Immature natural killer cell (primary cell): Measurements from ENCODE around the gene HMX1. TPM values are rescaled to one million over a fixed set of nuclear protein-coding genes. Genes with fewer than 3 reads are reported as not detected.

Experiments used
- DNase-seq, 3 donors: peaks; one replicate each; pipeline ENCODE4 v3.0.0; 2022; ENCODE audit warnings: mixed read lengths in 1 of 3
- H3K27ac Mint-ChIP-seq, 6 donors: one replicate each; pipeline ENCODE4 v1.8.0; 2020; ENCODE audit warnings: mixed read lengths in 6 of 6, mild to moderate bottlenecking in 5 of 6, inconsistent platforms in 4 of 6, moderate library complexity in 3 of 6
- H3K27me3 Mint-ChIP-seq, 3 donors: one replicate each; pipeline ENCODE4 v1.8.0; 2020 to 2021; ENCODE audit warnings: low read depth in 3 of 3, mild to moderate bottlenecking in 3 of 3, mixed read lengths in 3 of 3, moderate library complexity in 3 of 3, inconsistent platforms in 1 of 3
- H3K36me3 Mint-ChIP-seq, 3 donors: one replicate each; pipeline ENCODE4 v1.8.0; 2020; ENCODE audit warnings: mixed read lengths in 3 of 3, inconsistent platforms in 2 of 3, mild to moderate bottlenecking in 2 of 3
- H3K4me1 Mint-ChIP-seq, 2 donors: one replicate each; pipeline ENCODE4 v1.8.0; 2020; ENCODE audit warnings: inconsistent platforms in 2 of 2, mild to moderate bottlenecking in 2 of 2, mixed read lengths in 2 of 2, moderate library complexity in 1 of 2
- H3K4me3 Mint-ChIP-seq, 5 donors: one replicate each; pipeline ENCODE4 v1.8.0; 2020; ENCODE audit warnings: mild to moderate bottlenecking in 5 of 5, mixed read lengths in 5 of 5, inconsistent platforms in 3 of 5, moderate library complexity in 3 of 5
- H3K9me3 Mint-ChIP-seq, 6 donors: one replicate each; pipeline ENCODE4 v1.8.0; 2020; ENCODE audit warnings: mild to moderate bottlenecking in 6 of 6, mixed read lengths in 6 of 6, inconsistent platforms in 4 of 6, moderate library complexity in 3 of 6
- polyA plus RNA-seq, 3 donors: library from polyadenylated mRNA; unstranded; fragments of 300-500 nt; fragmentation: Illumina TruSeq; gene quantifications; one replicate each; pipeline ENCODE4 v1.2.3, GENCODE V29; 2021

The HMX1 gene
- polyA plus RNA-seq, 3 donors from 2014 or later = not detected

- Mint-ChIP-seq H3K9me3 (peaks cover 0 to 6% (median 0%) of the 10 kb centered on the region in 6 donors), H3K27ac (no peak overlapping the region), H3K4me3 (no peak overlapping the region), H3K36me3 (no peaks in the 10 kb centered on the region), H3K4me1 (no peaks in the 10 kb centered on the region), H3K27me3 (peaks cover 0 to 4% (median 0%) of the 10 kb centered on the region in 3 donors)
- no peak for DNase-seq
Observed at GRCh38 chr4:8905226-8905772, 33.7 kb upstream of the HMX1 start.

GRCh38 chr4:8904666-8905065 is 33.0 kb upstream of the HMX1 start:
- peaks cover 0 to 6% (median 0%) of the 10 kb centered on the region in 6 donors for H3K9me3 Mint-ChIP-seq
- peaks cover 0 to 4% (median 0%) of the 10 kb centered on the region in 3 donors for H3K27me3 Mint-ChIP-seq
- DNase-seq = no peak
- no peaks in the 10 kb centered on the region for H3K36me3 Mint-ChIP-seq
- H3K4me1 Mint-ChIP-seq = no peaks in the 10 kb centered on the region
- no peak overlapping the region for H3K4me3 Mint-ChIP-seq
- H3K27ac Mint-ChIP-seq = no peak overlapping the region

DNA sequence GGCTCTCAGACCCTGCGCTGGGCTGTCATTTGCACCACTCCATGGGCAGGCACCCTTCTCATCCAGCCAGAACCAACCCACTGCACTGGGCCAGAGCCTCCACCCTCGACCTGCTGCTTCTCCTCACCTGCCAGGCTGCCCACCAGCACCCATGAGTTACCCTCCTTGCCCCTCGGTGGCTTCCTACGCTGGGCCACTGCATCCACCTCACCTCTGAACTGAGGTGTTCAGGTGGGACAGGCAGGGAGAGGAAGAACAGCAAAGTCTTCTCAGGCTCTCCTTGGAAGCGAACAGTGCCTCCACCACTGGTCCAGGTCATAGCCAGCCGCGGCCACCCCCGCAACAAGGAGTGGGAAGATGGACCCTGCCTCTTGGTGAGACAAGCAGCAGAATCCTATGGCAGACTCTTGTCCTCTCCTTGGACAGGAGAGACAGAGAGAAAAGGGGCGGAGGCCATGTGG is 32.4 kb upstream of the HMX1 start:
- no peaks in the 10 kb centered on the region for H3K36me3 Mint-ChIP-seq
- H3K4me3 Mint-ChIP-seq = no peak overlapping the region
- no peak overlapping the region for H3K27ac Mint-ChIP-seq
- H3K4me1 Mint-ChIP-seq = no peaks in the 10 kb centered on the region
- peaks cover 0 to 4% (median 0%) of the 10 kb centered on the region in 3 donors for H3K27me3 Mint-ChIP-seq
- DNase-seq = no peak
- H3K9me3 Mint-ChIP-seq = peaks cover 0 to 6% (median 0%) of the 10 kb centered on the region in 6 donors

GRCh38 chr4:8901335-8901734 is 29.7 kb upstream of the HMX1 start:
- no peak overlapping the region for H3K4me3 Mint-ChIP-seq
- no peak for DNase-seq
- no peaks in the 10 kb centered on the region for H3K4me1 Mint-ChIP-seq
- no peaks in the 10 kb centered on the region for H3K36me3 Mint-ChIP-seq
- no peak overlapping the region for H3K27ac Mint-ChIP-seq
- H3K27me3 Mint-ChIP-seq = peaks cover 2 to 5% (median 4%) of the 10 kb centered on the region in 3 donors
- H3K9me3 Mint-ChIP-seq = peaks cover 0 to 6% (median 0%) of the 10 kb centered on the region in 6 donors

GRCh38 chr4:8900588-8900987 is 28.9 kb upstream of the HMX1 start:
- no peak for DNase-seq
- Mint-ChIP-seq H3K27ac (no peak overlapping the region), H3K36me3 (no peaks in the 10 kb centered on the region), H3K27me3 (peaks cover 4 to 5% (median 5%) of the 10 kb centered on the region in 3 donors), H3K4me3 (no peak overlapping the region), H3K9me3 (peaks cover 0 to 6% (median 0%) of the 10 kb centered on the region in 6 donors), H3K4me1 (no peaks in the 10 kb centered on the region)

- Mint-ChIP-seq H3K4me1 (no peaks in the 10 kb centered on the region), H3K36me3 (no peaks in the 10 kb centered on the region), H3K4me3 (no peak overlapping the region), H3K27me3 (peaks cover 3 to 5% (median 5%) of the 10 kb centered on the region in 3 donors), H3K9me3 (peaks cover 0 to 6% (median 0%) of the 10 kb centered on the region in 6 donors), H3K27ac (no peak overlapping the region)
- no peak for DNase-seq
Observed at GRCh38 chr4:8898419-8898818, 26.8 kb upstream of the HMX1 start.

- Mint-ChIP-seq H3K9me3 (peaks cover 0 to 6% (median 0%) of the 10 kb centered on the region in 6 donors), H3K4me3 (no peak overlapping the region), H3K4me1 (no peaks in the 10 kb centered on the region), H3K27me3 (peaks cover 3 to 5% (median 5%) of the 10 kb centered on the region in 3 donors), H3K36me3 (no peaks in the 10 kb centered on the region), H3K27ac (no peak overlapping the region)
- DNase-seq = no peak
Observed at GRCh38 chr4:8897251-8898167, 25.9 kb upstream of the HMX1 start.

GRCh38 chr4:8896506-8896905 is 24.9 kb upstream of the HMX1 start:
- H3K4me1 Mint-ChIP-seq = no peaks in the 10 kb centered on the region
- H3K27ac Mint-ChIP-seq = no peak overlapping the region
- H3K36me3 Mint-ChIP-seq = no peaks in the 10 kb centered on the region
- DNase-seq = no peak
- no peak overlapping the region for H3K4me3 Mint-ChIP-seq
- peaks cover 3 to 7% (median 6%) of the 10 kb centered on the region in 3 donors for H3K27me3 Mint-ChIP-seq
- H3K9me3 Mint-ChIP-seq = peaks cover 0 to 2% (median 0%) of the 10 kb centered on the region in 6 donors

DNA sequence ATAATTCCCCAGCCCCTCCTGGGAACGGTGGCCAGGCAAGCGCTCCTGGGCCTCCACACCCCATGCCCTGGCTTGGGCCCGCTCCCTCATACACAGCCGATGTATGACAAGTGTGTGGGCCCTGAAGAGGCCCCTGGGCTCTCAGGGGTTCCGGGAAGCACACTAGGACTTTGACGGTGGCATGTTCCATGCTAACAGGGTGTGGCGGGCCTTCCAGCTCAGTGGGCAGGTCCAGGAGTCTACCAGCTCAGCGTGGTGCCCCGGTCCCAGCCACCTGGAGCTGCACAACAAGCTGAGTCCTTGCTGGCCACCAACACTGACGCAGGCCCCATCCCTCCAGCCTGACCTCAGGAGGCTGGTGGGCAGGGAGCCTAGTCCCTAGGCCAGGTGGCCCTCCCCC is 24.4 kb upstream of the HMX1 start:
- Mint-ChIP-seq H3K27me3 (peaks cover 7 to 8% (median 7%) of the 10 kb centered on the region in 3 donors), H3K9me3 (no peaks in the 10 kb centered on the region), H3K4me1 (no peaks in the 10 kb centered on the region), H3K36me3 (no peaks in the 10 kb centered on the region), H3K4me3 (no peak overlapping the region), H3K27ac (no peak overlapping the region)
- DNase-seq = no peak

DNA sequence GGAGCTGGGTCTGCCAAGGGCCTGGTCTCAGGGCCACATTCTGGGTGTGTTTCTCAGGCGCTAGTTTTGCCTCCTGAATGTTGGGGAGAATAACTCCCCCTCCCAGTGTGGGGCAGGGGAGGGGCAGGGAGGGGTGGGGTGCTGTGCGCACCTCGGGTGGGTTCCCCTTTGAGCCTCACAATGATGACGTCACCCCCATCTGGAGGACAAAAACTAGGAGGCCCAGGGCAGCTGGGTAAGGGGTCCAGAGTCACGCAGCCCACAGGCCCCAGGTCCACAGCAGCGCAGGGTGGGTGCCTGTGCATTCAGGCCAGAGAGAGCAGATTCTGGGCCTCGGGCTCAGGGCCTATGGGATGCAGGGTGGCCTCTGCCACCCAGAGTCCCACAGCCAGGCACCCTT is 23.7 kb upstream of the HMX1 start:
- Mint-ChIP-seq H3K9me3 (no peaks in the 10 kb centered on the region), H3K36me3 (no peaks in the 10 kb centered on the region), H3K4me1 (no peaks in the 10 kb centered on the region), H3K27me3 (peaks cover 7 to 11% (median 7%) of the 10 kb centered on the region in 3 donors), H3K27ac (no peak overlapping the region), H3K4me3 (no peak overlapping the region)
- DNase-seq = no peak

DNA sequence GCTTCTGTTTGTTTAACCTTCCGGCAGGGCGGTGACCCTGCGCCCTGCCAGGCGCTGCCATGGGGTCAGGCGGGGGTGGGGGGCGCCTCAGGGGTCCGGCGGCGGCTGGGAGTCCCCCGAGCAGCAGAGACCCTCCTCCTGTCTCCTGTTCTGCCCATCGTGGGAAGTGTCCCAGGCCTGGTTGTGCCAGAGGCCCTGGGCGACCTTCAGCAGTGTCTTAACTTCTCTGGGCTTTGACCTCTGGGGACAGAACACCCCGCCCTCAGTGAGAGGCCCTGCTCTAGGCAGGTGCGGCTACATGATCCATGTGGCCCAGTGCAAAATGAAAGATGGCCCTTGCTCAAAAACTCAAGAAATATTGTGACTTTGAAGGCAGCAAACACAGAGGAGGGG is 22.8 kb upstream of the HMX1 start:
- no peak for DNase-seq
- H3K27ac Mint-ChIP-seq = no peak overlapping the region
- no peaks in the 10 kb centered on the region for H3K9me3 Mint-ChIP-seq
- no peaks in the 10 kb centered on the region for H3K36me3 Mint-ChIP-seq
- H3K27me3 Mint-ChIP-seq = peaks cover 7 to 11% (median 7%) of the 10 kb centered on the region in 3 donors
- H3K4me1 Mint-ChIP-seq = no peaks in the 10 kb centered on the region
- H3K4me3 Mint-ChIP-seq = no peak overlapping the region

GRCh38 chr4:8893624-8894423 is 22.2 kb upstream of the HMX1 start:
- Mint-ChIP-seq H3K27ac (no peak overlapping the region), H3K4me1 (no peaks in the 10 kb centered on the region), H3K36me3 (no peaks in the 10 kb centered on the region), H3K9me3 (no peaks in the 10 kb centered on the region), H3K4me3 (no peak overlapping the region), H3K27me3 (peaks cover 9 to 11% (median 9%) of the 10 kb centered on the region in 3 donors)
- no peak for DNase-seq

GRCh38 chr4:8893227-8893623 is 21.6 kb upstream of the HMX1 start:
- Mint-ChIP-seq H3K9me3 (no peaks in the 10 kb centered on the region), H3K4me3 (no peak overlapping the region), H3K27me3 (peaks cover 9 to 12% (median 10%) of the 10 kb centered on the region in 3 donors), H3K4me1 (no peaks in the 10 kb centered on the region), H3K36me3 (no peaks in the 10 kb centered on the region), H3K27ac (no peak overlapping the region)
- no peak for DNase-seq
